HepG2 (cell line): ENCODE measurements around the gene PLSCR4. TPM values are rescaled to one million over a fixed set of nuclear protein-coding genes. Genes with fewer than 3 reads are reported as not detected.

ENCODE experiments used
- ERF ChIP-seq: IDR thresholded peaks from 2 replicates; pipeline ENCODE4 v1.6.1; 2018; ENCODE audit warnings: missing biosample characterization, missing genetic modification reagents
- HMG20A ChIP-seq: IDR thresholded peaks from 2 replicates; pipeline ENCODE4 v1.6.1; 2016; ENCODE audit warnings: borderline replicate concordance
- KDM5B ChIP-seq: sonication (generic); formaldehyde crosslinking; IDR thresholded peaks from 2 replicates; pipeline ENCODE4 v1.4.0; 2020; ENCODE audit warnings: missing genetic modification reagents, mild to moderate bottlenecking, borderline replicate concordance
- MAFF ChIP-seq: IDR thresholded peaks from 2 replicates; pipeline ENCODE4 v1.6.1; 2011; ENCODE audit warnings: low read depth, low read length, improper control_type of control experiment
- NCOR1 ChIP-seq: fragments of 200-600 bp; sonication (generic); IDR thresholded peaks from 2 replicates; pipeline ENCODE4 v1.7.0; 2017; ENCODE audit warnings: antibody characterized with exemption, low read length, borderline replicate concordance
- NR2C2 ChIP-seq: sonication (generic); formaldehyde crosslinking; IDR thresholded peaks from 2 replicates; pipeline ENCODE4 v1.4.0; 2020; ENCODE audit warnings: missing genetic modification reagents, mild to moderate bottlenecking, moderate library complexity, borderline replicate concordance
- SALL1 ChIP-seq: sonication (generic); formaldehyde crosslinking; IDR thresholded peaks from 2 replicates; pipeline ENCODE4 v1.8.0; 2022; ENCODE audit warnings: mild to moderate bottlenecking, missing genetic modification reagents
- SRSF1 ChIP-seq: fragments of 200-400 bp; formaldehyde crosslinking; optimal IDR thresholded peaks from 2 replicates; pipeline ENCODE3; 2017; ENCODE audit warnings: mild to moderate bottlenecking, low read depth, low read length, moderate library complexity
- TCF7L2 ChIP-seq: IDR thresholded peaks from 2 replicates; pipeline ENCODE4 v1.6.1; 2011; ENCODE audit warnings: mild to moderate bottlenecking, low read depth, low read length, moderate library complexity
- ZNF101 ChIP-seq: sonication (generic); formaldehyde crosslinking; IDR thresholded peaks from 2 replicates; pipeline ENCODE4 v1.4.0; 2020; ENCODE audit warnings: mild to moderate bottlenecking, low read depth, missing genetic modification reagents, borderline replicate concordance
- ZNF205 ChIP-seq: IDR thresholded peaks from 2 replicates; pipeline ENCODE4 v1.6.1; 2018; ENCODE audit warnings: missing biosample characterization, missing genetic modification reagents
- ZNF263 ChIP-seq: sonication (generic); formaldehyde crosslinking; IDR thresholded peaks from 2 replicates; pipeline ENCODE4 v1.4.0; 2020; ENCODE audit warnings: missing genetic modification reagents
- ZNF468 ChIP-seq: sonication (generic); formaldehyde crosslinking; IDR thresholded peaks from 2 replicates; pipeline ENCODE4 v1.8.0; 2022; ENCODE audit warnings: mild to moderate bottlenecking, moderate library complexity, missing genetic modification reagents
- ZNF570 ChIP-seq: sonication (generic); formaldehyde crosslinking; IDR thresholded peaks from 2 replicates; pipeline ENCODE4 v1.4.0; 2020; ENCODE audit warnings: mild to moderate bottlenecking, missing genetic modification reagents, borderline replicate concordance
- ZNF577 ChIP-seq: sonication (generic); formaldehyde crosslinking; IDR thresholded peaks from 2 replicates; pipeline ENCODE4 v1.4.0; 2020; ENCODE audit warnings: mild to moderate bottlenecking, low read depth, missing genetic modification reagents, borderline replicate concordance
- ZNF766 ChIP-seq: sonication (generic); formaldehyde crosslinking; IDR thresholded peaks from 2 replicates; pipeline ENCODE4 v1.5.0; 2020; ENCODE audit warnings: missing genetic modification reagents, borderline replicate concordance
- ZNF788 ChIP-seq: sonication (generic); formaldehyde crosslinking; IDR thresholded peaks from 2 replicates; pipeline ENCODE4 v1.5.0; 2020; ENCODE audit warnings: mild to moderate bottlenecking, missing genetic modification reagents, borderline replicate concordance
- ZSCAN31 ChIP-seq: sonication (generic); formaldehyde crosslinking; IDR thresholded peaks from 2 replicates; pipeline ENCODE4 v1.5.0; 2020; ENCODE audit warnings: low read depth, mild to moderate bottlenecking, missing genetic modification reagents
- polyA plus RNA-seq, 8 experiments: library from polyadenylated mRNA; depleted of rRNA in 3 of 8; stranded (reverse) in 7 of 8; unstranded in 1 of 8; fragments of >200 nt; fragmentation: Illumina TruSeq in 4 of 8; extraction: Trizol in 4 of 8; gene quantifications; 2 replicates each; pipeline versions ENCODE4 v1.2.1 to v1.2.3, GENCODE V29; 2011 to 2016; ENCODE audit warnings: low read depth in 4 of 8, missing spikeins in 1 of 8, mixed read lengths in 1 of 8; ENCODE audit not compliant: insufficient read depth in 1 of 8
- total RNA-seq, 5 experiments: library from RNA; depleted of rRNA; stranded (reverse); fragments of >200 nt; fragmentation: Illumina TruSeq; extraction: Trizol; gene quantifications; 2 replicates each; pipeline ENCODE4 v1.2.3, GENCODE V29; 2016; ENCODE audit warnings: low read depth in 1 of 5
- TF ChIP-seq, protein P1 (sequence below), 2 experiments: fragments of 450-650 bp in 1 of 2; sonication (generic) in 1 of 2; formaldehyde crosslinking in 1 of 2; IDR thresholded peaks; 2 replicates each; pipeline versions ENCODE4 v1.6.1 to v1.8.0; 2016 to 2022; ENCODE audit warnings: antibody characterized with exemption in 1 of 2, mild to moderate bottlenecking in 1 of 2, missing genetic modification reagents in 1 of 2
- TF ChIP-seq, protein P2 (sequence below): IDR thresholded peaks from 2 replicates; pipeline ENCODE4 v1.6.1; 2016; ENCODE audit warnings: missing genetic modification reagents, missing compliant biosample characterization

PLSCR4 gene
- total and polyA plus RNA-seq, 2 of the 13 experiments (the other 11 are each of a cell fraction or from before 2014, with no cell fraction given) = 1.5 to 59.0 TPM

DNA sequence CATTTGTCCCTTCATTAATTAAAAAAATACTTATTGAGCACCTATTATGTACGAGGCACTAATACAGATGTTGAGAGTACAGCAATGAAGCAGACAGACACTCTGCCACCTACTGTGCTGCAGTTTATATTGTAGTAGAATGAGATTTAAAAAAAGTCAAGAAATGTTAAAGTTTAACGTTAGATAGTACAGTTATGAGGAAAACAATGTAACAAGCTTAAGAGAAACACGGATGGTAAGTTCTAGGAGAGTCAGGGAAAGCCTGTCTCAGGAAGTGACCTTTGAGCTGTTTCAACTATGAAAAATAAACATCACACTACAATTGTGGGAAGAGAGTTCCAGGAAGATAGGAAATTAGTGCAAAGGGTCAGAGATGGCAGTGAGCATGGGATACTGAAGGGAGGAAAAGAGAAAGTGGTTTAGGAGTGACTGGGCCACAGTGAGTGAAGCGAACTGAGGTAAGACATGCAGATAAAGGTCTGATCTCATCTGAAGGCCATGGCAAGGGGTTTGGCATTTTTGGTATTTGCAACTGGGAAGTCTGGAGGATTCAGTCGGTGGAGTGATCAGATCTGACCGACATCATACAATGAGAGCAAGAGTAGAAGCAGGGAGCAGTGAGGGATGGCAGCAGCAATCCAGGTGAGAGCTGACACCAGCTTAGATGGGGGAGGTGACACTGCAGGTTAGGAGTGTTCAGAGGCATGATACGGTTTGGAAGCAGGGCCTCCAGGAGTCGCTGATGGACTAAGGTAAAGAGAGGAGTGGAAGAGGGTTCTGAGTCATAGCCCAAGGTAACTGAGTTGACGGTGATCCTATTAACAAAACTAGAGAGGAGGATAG, 28.5 kb downstream of the PLSCR4 start (continued):
- TF ChIP-seq KDM5B = peak; percentile 41; the same call in 1 of the 2 replicates
- no peak for TF ChIP-seq ZNF263 (CRISPR knock-in tag)
- TF ChIP-seq SALL1 = peak; percentile 95
- peak; percentile 79; the same call in 1 of the 2 replicates for TF ChIP-seq NCOR1
- TF ChIP-seq TCF7L2 = no peak
- peak; percentile 62 for TF ChIP-seq NR2C2 (CRISPR knock-in tag)
- TF ChIP-seq HMG20A = peak; percentile 98
- TF ChIP-seq, protein P1, sequence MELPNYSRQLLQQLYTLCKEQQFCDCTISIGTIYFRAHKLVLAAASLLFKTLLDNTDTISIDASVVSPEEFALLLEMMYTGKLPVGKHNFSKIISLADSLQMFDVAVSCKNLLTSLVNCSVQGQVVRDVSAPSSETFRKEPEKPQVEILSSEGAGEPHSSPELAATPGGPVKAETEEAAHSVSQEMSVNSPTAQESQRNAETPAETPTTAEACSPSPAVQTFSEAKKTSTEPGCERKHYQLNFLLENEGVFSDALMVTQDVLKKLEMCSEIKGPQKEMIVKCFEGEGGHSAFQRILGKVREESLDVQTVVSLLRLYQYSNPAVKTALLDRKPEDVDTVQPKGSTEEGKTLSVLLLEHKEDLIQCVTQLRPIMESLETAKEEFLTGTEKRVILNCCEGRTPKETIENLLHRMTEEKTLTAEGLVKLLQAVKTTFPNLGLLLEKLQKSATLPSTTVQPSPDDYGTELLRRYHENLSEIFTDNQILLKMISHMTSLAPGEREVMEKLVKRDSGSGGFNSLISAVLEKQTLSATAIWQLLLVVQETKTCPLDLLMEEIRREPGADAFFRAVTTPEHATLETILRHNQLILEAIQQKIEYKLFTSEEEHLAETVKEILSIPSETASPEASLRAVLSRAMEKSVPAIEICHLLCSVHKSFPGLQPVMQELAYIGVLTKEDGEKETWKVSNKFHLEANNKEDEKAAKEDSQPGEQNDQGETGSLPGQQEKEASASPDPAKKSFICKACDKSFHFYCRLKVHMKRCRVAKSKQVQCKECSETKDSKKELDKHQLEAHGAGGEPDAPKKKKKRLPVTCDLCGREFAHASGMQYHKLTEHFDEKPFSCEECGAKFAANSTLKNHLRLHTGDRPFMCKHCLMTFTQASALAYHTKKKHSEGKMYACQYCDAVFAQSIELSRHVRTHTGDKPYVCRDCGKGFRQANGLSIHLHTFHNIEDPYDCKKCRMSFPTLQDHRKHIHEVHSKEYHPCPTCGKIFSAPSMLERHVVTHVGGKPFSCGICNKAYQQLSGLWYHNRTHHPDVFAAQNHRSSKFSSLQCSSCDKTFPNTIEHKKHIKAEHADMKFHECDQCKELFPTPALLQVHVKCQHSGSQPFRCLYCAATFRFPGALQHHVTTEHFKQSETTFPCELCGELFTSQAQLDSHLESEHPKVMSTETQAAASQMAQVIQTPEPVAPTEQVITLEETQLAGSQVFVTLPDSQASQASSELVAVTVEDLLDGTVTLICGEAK (IDR thresholded peaks at IDR 0.05) = no peak
- TF ChIP-seq, protein P1 (CRISPR knock-in tag; IDR thresholded peaks at IDR 0.05) = no peak; the same call in 1 of the 2 replicates
- no peak for TF ChIP-seq ZNF577 (CRISPR knock-in tag)
- TF ChIP-seq MAFF = no peak
- no peak for TF ChIP-seq ZSCAN31 (CRISPR knock-in tag)
- TF ChIP-seq ZNF101 (CRISPR knock-in tag) = no peak
- TF ChIP-seq ZNF205 (CRISPR knock-in tag) = peak; percentile 99
- no peak for TF ChIP-seq ZNF766 (CRISPR knock-in tag)
- TF ChIP-seq, protein P2, sequence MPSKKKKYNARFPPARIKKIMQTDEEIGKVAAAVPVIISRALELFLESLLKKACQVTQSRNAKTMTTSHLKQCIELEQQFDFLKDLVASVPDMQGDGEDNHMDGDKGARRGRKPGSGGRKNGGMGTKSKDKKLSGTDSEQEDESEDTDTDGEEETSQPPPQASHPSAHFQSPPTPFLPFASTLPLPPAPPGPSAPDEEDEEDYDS (CRISPR knock-in tag) = peak; percentile 92
- TF ChIP-seq ERF (CRISPR knock-in tag) = peak; percentile 92
- peak; percentile 41; the same call in 1 of the 2 replicates for TF ChIP-seq ZNF788
- no peak for TF ChIP-seq ZNF468 (CRISPR knock-in tag)
- TF ChIP-seq ZNF570 (CRISPR knock-in tag) = no peak
- no peak for TF ChIP-seq SRSF1
